ENCODE data around the gene CCDC201.

- TF ChIP-seq CTCF (IDR thresholded peaks at IDR 0.05; ENCODE audit: insufficient read depth, low read depth, low read length) (no peak), EZH2 (IDR thresholded peaks at IDR 0.05; ENCODE audit: insufficient read depth, low read length) (no peak)
Observed at GRCh38 chr7:45911311-45911710, 38.4 kb upstream of the CCDC201 start.

Measured in astrocyte (in vitro differentiated cells and primary cell).